Small intestine (tissue), 7 donors: ENCODE measurements around the gene GBE1. TPM values are rescaled to one million over a fixed set of nuclear protein-coding genes. Genes with fewer than 3 reads are reported as not detected.

Source experiments
- DNase-seq, 2 donors: peaks; one replicate each; pipeline versions ENCODE4 v3.0.0 to v3.0.0-alpha.2; 2013
- FAIRE-seq: peaks from 2 replicates; lab custom pipeline; 2012; peaks lifted over from hg19 to GRCh38; lab: Jason Lieb, UNC
- H3K27ac ChIP-seq, 3 donors: one replicate each; pipeline ENCODE4 v1.5.1; 2013; ENCODE audit warnings: low read length in 2 of 3, mild to moderate bottlenecking in 2 of 3, control low read depth in 1 of 3, inconsistent platforms in 1 of 3, low read depth in 1 of 3, moderate library complexity in 1 of 3
- H3K27me3 ChIP-seq, 3 donors: one replicate each; pipeline ENCODE4 v1.6.1; 2013; ENCODE audit warnings: low read length in 3 of 3, inconsistent platforms in 1 of 3; ENCODE audit not compliant: control insufficient read depth in 3 of 3, insufficient read depth in 3 of 3
- H3K36me3 ChIP-seq, 3 donors: one replicate each; pipeline ENCODE4 v1.6.1; 2013; ENCODE audit warnings: low read length in 3 of 3, inconsistent platforms in 1 of 3, low read depth in 1 of 3, mild to moderate bottlenecking in 1 of 3, moderate library complexity in 1 of 3; ENCODE audit not compliant: control insufficient read depth in 3 of 3, insufficient read depth in 2 of 3
- H3K4me1 ChIP-seq, 3 donors: one replicate each; pipeline ENCODE4 v1.6.1; 2013; ENCODE audit warnings: low read length in 2 of 3, inconsistent platforms in 1 of 3, low read depth in 1 of 3, mild to moderate bottlenecking in 1 of 3, moderate library complexity in 1 of 3; ENCODE audit not compliant: control insufficient read depth in 3 of 3, insufficient read depth in 2 of 3
- H3K4me3 ChIP-seq, 3 donors: one replicate each; pipeline ENCODE4 v1.5.1; 2013; ENCODE audit warnings: low read length in 3 of 3, control low read depth in 1 of 3, inconsistent platforms in 1 of 3, low read depth in 1 of 3, mild to moderate bottlenecking in 1 of 3, moderate library complexity in 1 of 3
- H3K9me3 ChIP-seq, 2 donors: one replicate each; pipeline ENCODE4 v1.6.1; 2013; ENCODE audit warnings: low read depth in 1 of 2, low read length in 1 of 2; ENCODE audit not compliant: control insufficient read depth in 2 of 2, insufficient read depth in 1 of 2
- WGBS, 3 donors: extraction: QIAGEN DNeasy Blood & Tissue Kit; methylation state at CpG; one replicate each; pipeline ENCODE4 v1.1.7; 2013; 5-methylcytosine and 5-hydroxymethylcytosine counted together
- polyA plus RNA-seq, 4 donors: library from polyadenylated mRNA; stranded (reverse) in 3 of 4; unstranded in 1 of 4; fragments of 200-250 nt in 3 of 4; fragments of 120-200 nt in 1 of 4; gene quantifications; one replicate each; pipeline versions ENCODE4 v1.2.1 to v1.2.3, GENCODE V29; 2013
- donor health status: healthy with polysubstance abuse.
- donor health status: control.
- donor health status: control.
- donor health status: Bipolar disorder and iron deficiency.
- donor health status: healthy.

GBE1 gene
- polyA plus RNA-seq, 4 donors, result 8.9 to 14.3 (median 10.5) TPM

GRCh38 chr3:81549831-81550230 lies 211.6 kb downstream of the GBE1 start:
- no peak overlapping the region for H3K27ac ChIP-seq
- FAIRE-seq, result no peak
- H3K9me3 ChIP-seq, result peaks cover 0 to 13% of the 10 kb centered on the region in 2 donors
- no peaks in the 10 kb centered on the region for H3K27me3 ChIP-seq
- H3K4me1 ChIP-seq, result no peaks in the 10 kb centered on the region
- H3K4me3 ChIP-seq, result no peak overlapping the region
- H3K36me3 ChIP-seq, result no peaks in the 10 kb centered on the region
- no peak for DNase-seq
- 90 to 94% (median 93%) methylated on average over 2 of the region's 2 CpGs for WGBS, 3 donors

DNA sequence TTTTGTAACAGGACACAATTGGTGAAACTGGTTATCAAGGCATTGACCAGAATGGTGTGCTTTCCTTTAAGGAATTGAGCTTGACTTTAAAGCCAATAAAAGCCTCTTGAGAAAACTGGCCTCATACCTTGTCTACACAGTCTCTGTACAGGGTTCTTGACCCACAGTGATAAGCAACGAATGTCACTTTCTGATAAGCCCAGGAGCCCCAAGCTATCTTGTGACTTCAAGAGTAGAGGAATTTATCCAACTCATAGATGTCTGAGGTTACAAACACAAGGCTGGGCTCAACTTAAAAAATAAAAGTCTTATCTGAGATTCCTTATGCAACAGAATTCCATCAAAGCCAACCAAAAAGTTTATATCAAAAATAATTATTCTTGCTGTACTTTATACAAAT lies 212.1 kb downstream of the GBE1 start:
- no peaks in the 10 kb centered on the region for H3K36me3 ChIP-seq
- no peak overlapping the region for H3K27ac ChIP-seq
- H3K27me3 ChIP-seq, result no peaks in the 10 kb centered on the region
- H3K4me3 ChIP-seq, result peak overlapping the region in 1 of 3 donors; percentile 1
- FAIRE-seq, result no peak
- H3K9me3 ChIP-seq, result peaks cover 0 to 13% of the 10 kb centered on the region in 2 donors
- H3K4me1 ChIP-seq, result no peaks in the 10 kb centered on the region
- WGBS, 3 donors, result 73 to 86% (median 79%) methylated on average over 1 of the region's 1 CpG
- no peak for DNase-seq

DNA sequence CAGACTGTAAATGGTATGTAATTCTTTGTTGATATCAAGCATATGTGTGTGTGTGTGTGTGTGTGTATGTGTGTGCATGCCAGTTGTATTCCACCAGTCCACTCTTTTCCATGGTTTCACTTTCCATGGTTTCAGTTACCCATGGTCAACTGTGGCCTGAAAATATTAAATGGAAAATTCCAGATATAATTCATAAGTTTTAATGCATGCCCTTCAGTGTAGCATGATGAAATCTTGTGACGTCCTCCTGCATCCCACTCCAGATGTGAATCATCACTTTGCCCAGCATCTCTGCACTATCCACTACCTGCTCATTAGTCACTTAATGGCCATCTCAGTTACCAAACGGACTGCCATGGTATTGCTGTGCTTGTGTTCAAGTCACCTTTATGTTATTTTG lies 215.9 kb downstream of the GBE1 start:
- Histone ChIP-seq H3K27ac (no peak overlapping the region), H3K27me3 (no peaks in the 10 kb centered on the region), H3K4me1 (no peaks in the 10 kb centered on the region), H3K4me3 (no peak overlapping the region), H3K36me3 (no peaks in the 10 kb centered on the region), H3K9me3 (peaks cover 0 to 13% of the 10 kb centered on the region in 2 donors)
- WGBS, 3 donors, result 86 to 95% (median 86%) methylated on average over 2 of the region's 2 CpGs
- DNase-seq (no peak), FAIRE-seq (no peak)

DNA sequence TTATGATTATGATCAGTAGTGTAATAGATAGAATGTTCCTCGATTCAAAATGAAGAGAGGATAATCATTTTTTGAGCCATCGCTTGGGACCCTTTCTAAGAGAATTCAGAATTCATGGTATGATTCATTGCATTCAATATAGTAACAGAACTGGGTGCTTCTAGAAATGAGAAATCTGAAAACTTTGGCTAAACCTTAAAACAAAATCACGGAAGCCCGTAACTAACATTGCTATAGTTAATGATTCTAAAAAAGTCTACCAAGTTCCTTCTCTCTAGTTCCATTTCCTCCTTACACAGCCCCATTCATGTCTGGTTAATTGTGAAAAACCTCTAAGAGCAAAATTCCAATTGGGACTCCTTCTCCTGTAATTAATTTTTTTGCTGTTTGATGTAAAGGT lies 217.1 kb downstream of the GBE1 start:
- Histone ChIP-seq H3K27ac (no peak overlapping the region), H3K4me3 (no peak overlapping the region), H3K9me3 (peaks cover 0 to 13% of the 10 kb centered on the region in 2 donors), H3K27me3 (no peaks in the 10 kb centered on the region), H3K36me3 (no peaks in the 10 kb centered on the region), H3K4me1 (no peaks in the 10 kb centered on the region)
- DNase-seq (no peak), FAIRE-seq (no peak)
- 91 to 96% (median 94%) methylated on average over 4 of the region's 4 CpGs for WGBS, 3 donors

- Histone ChIP-seq H3K36me3 (no peaks in the 10 kb centered on the region), H3K27me3 (no peaks in the 10 kb centered on the region), H3K4me3 (no peak overlapping the region), H3K4me1 (no peaks in the 10 kb centered on the region), H3K9me3 (no peaks in the 10 kb centered on the region), H3K27ac (no peak overlapping the region)
- FAIRE-seq, result no peak
- DNase-seq, result no peak
- 86 to 94% (median 89%) methylated on average over 1 of the region's 1 CpG for WGBS, 3 donors
Observed at GRCh38 chr3:81540787-81541186, 220.7 kb downstream of the GBE1 start.

GRCh38 chr3:81531846-81532245 lies 229.6 kb downstream of the GBE1 start:
- H3K9me3 ChIP-seq, result no peaks in the 10 kb centered on the region
- H3K36me3 ChIP-seq, result peaks cover 0 to 4% (median 0%) of the 10 kb centered on the region in 3 donors
- FAIRE-seq (no peak), DNase-seq (no peak)
- H3K4me1 ChIP-seq, result no peaks in the 10 kb centered on the region
- no peaks in the 10 kb centered on the region for H3K27me3 ChIP-seq
- 98 to 100% (median 100%) methylated on average over 1 of the region's 1 CpG for WGBS, 3 donors
- H3K4me3 ChIP-seq, result no peak overlapping the region
- no peak overlapping the region for H3K27ac ChIP-seq

DNA sequence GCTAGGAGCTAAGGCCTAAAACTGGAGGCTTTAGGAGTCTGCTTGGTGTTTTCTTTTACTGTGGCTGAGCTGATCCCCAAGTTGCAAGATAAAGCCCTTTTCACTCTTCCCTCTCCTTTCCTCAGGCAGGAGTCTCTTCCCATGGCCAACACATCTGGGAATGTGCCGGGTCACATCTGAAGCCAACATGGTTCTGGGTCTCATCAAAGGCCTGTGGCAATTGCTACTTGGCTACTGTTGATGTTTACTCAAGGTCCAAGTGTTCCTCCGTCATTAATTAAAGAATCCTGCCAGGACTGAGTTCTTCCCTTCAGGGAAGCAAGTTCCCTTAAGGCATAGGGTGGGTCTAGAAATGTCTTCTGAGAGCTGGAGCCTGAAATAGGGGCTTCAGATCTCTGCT lies 230.2 kb downstream of the GBE1 start:
- Histone ChIP-seq H3K4me1 (no peaks in the 10 kb centered on the region), H3K27me3 (no peaks in the 10 kb centered on the region), H3K27ac (no peak overlapping the region), H3K36me3 (peaks cover 0 to 4% (median 0%) of the 10 kb centered on the region in 3 donors), H3K9me3 (no peaks in the 10 kb centered on the region), H3K4me3 (no peak overlapping the region)
- DNase-seq (no peak), FAIRE-seq (no peak)
- WGBS, 3 donors, result 83 to 98% (median 93%) methylated on average over 2 of the region's 2 CpGs

GRCh38 chr3:81530180-81530939 lies 231.1 kb downstream of the GBE1 start:
- H3K4me3 ChIP-seq, result no peak overlapping the region
- H3K9me3 ChIP-seq, result no peaks in the 10 kb centered on the region
- no peaks in the 10 kb centered on the region for H3K4me1 ChIP-seq
- FAIRE-seq (no peak), DNase-seq (no peak)
- H3K36me3 ChIP-seq, result peaks cover 0 to 4% (median 0%) of the 10 kb centered on the region in 3 donors
- WGBS, 3 donors, result 78 to 88% (median 86%) methylated on average over 4 of the region's 4 CpGs
- H3K27ac ChIP-seq, result no peak overlapping the region
- H3K27me3 ChIP-seq, result no peaks in the 10 kb centered on the region

DNA sequence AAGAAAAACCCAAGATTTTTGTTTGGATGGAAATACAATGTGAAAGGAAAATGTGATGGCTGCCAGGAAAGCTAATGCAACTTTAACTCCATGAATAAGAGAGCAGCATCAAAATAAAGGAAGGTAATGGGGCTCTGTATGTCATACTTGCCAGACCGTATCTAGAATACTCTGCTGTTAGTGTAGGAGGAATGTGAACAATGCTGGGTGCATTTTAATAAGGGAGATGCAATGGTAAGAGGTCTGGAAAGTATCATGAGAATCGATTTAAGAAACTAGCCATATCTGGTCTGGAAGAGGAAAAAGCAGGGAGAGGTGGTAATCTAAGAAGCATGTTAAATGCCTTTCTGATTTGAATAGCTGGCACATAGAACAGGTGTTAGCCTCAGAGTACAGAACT lies 239.6 kb downstream of the GBE1 start:
- H3K4me3 ChIP-seq, result no peak overlapping the region
- no peaks in the 10 kb centered on the region for H3K27me3 ChIP-seq
- no peaks in the 10 kb centered on the region for H3K36me3 ChIP-seq
- no peak for FAIRE-seq
- H3K9me3 ChIP-seq, result no peaks in the 10 kb centered on the region
- 78 to 89% (median 84%) methylated on average over 2 of the region's 2 CpGs for WGBS, 3 donors
- H3K4me1 ChIP-seq, result no peaks in the 10 kb centered on the region
- no peak for DNase-seq
- no peak overlapping the region for H3K27ac ChIP-seq
